ENCODE results near the gene CXCL17. TPM values are rescaled to one million over a fixed set of nuclear protein-coding genes. Genes with fewer than 3 reads are reported as not detected.

The CXCL17 gene
- polyA plus RNA-seq, 1 donor (not counting 4 experiments of a cell fraction or from before 2014, with no cell fraction given): not detected

DNA sequence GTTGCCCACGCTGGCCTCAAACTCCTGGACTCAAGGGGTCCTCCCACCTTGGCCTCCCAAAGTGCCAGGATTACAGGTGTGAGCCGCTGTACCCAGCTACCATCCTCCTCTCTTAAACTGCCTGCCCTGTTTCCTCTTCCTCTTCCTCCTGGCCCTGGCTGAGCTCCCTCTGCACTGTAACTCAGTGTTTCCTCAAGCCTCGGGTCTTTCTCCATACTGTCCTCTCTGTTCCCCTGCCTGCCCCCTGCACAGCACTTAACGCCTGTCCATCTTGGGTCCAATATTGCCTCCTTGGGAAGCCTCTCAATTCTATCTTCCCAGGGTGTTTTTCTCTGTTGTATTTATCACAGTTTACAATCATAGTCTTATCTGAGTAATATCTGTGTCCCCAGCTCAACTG is 21.6 kb downstream of the CXCL17 start:
- no peaks in the 10 kb centered on the region for H4K20me1 ChIP-seq (ENCODE audit: control insufficient read depth, extremely low read depth, insufficient read depth, low read length)
- no peaks in the 10 kb centered on the region for H3K9me3 ChIP-seq (ENCODE audit: control insufficient read depth, low read depth, low read length)
- no peak overlapping the region for H2AFZ ChIP-seq (ENCODE audit: control insufficient read depth, low read length)
- no peak for FAIRE-seq
- no peaks in the 10 kb centered on the region for H3K27me3 ChIP-seq (ENCODE audit: control insufficient read depth, extremely low read depth, insufficient read depth, low read length)
- TF ChIP-seq CTCF (optimal IDR thresholded peaks at IDR 0.05 in 1 of 3, IDR thresholded peaks at IDR 0.05 in 1 of 3, conservative IDR thresholded peaks at IDR 0.05 in 1 of 3; ENCODE audit: extremely low read depth in 1 of 3, insufficient read depth in 2 of 3, low read length in 3 of 3) (no peak), EZH2 (IDR thresholded peaks at IDR 0.05; ENCODE audit: low read length) (no peak)
- H3K4me1 ChIP-seq (ENCODE audit: control insufficient read depth, extremely low read depth, insufficient read depth, low read length): peaks cover 34% of the 10 kb centered on the region
- H3K9me1 ChIP-seq (ENCODE audit: control insufficient read depth, extremely low read depth, insufficient read depth, low read length): no peaks in the 10 kb centered on the region
- peak overlapping the region; percentile 72 for H3K9ac ChIP-seq (ENCODE audit: control insufficient read depth, extremely low read depth, insufficient read depth, low read length)
- peak overlapping the region; percentile 90 for H3K4me2 ChIP-seq (ENCODE audit: control insufficient read depth, extremely low read depth, insufficient read depth, low read depth, low read length)
- peak overlapping the region; percentile 90 for H3K27ac ChIP-seq (ENCODE audit: control insufficient read depth, insufficient read depth, low read length)
- peaks cover 5% of the 10 kb centered on the region for H3K79me2 ChIP-seq (ENCODE audit: control insufficient read depth, insufficient read depth, low read length)
- dilution Hi-C loops (cut with MboI; ENCODE audit: extremely low pct_ligation_motif_present, low sequenced_read_pairs): no loop called here
- H3K4me3 ChIP-seq (ENCODE audit: control insufficient read depth in 2 of 3, extremely low read depth in 1 of 3, insufficient read depth in 2 of 3, low read depth in 1 of 3, low read length in 3 of 3): peak overlapping the region in 1 of 3 experiments; percentile 37
- H3K36me3 ChIP-seq (ENCODE audit: control insufficient read depth in 2 of 2, extremely low read depth in 1 of 2, insufficient read depth in 2 of 2, low read length in 2 of 2): peaks cover 0 to 4% of the 10 kb centered on the region in 2 experiments
- no peak for DNase-seq (ENCODE audit: low read depth, low spot score)

DNA sequence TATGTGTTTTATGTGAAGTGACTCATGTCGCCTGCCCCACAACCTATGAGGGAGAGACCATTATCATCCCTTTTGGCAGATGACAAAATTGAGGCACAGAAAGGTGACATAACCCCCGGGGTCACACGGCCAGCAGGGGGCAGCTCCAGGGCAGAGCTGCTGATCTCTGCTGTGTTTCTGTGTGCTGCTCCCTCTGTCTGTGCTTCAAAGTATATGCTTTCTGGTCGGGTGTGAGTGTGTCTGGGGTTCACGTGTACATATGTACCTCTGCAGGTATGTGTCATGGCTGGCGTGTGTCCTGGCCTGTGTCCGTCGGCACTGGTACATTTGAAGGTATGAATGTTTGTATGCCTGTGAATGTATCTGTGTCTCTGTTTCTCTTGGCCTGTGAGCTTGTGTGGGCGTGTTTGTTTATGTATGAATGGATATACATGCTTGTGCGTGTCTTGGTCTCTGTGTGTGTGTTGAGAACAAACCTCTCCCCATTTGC is 22.6 kb downstream of the CXCL17 start:
- Histone ChIP-seq H3K36me3 (ENCODE audit: control insufficient read depth in 2 of 2, extremely low read depth in 1 of 2, insufficient read depth in 2 of 2, low read length in 2 of 2) (peaks cover 0 to 5% of the 10 kb centered on the region in 2 experiments), H3K9me3 (ENCODE audit: control insufficient read depth, low read depth, low read length) (no peaks in the 10 kb centered on the region), H3K4me2 (ENCODE audit: control insufficient read depth, extremely low read depth, insufficient read depth, low read depth, low read length) (peak overlapping the region; percentile 90), H3K4me1 (ENCODE audit: control insufficient read depth, extremely low read depth, insufficient read depth, low read length) (peaks cover 34% of the 10 kb centered on the region), H2AFZ (ENCODE audit: control insufficient read depth, low read length) (no peak overlapping the region), H3K9ac (ENCODE audit: control insufficient read depth, extremely low read depth, insufficient read depth, low read length) (peak overlapping the region; percentile 72), H3K27ac (ENCODE audit: control insufficient read depth, insufficient read depth, low read length) (peak overlapping the region; percentile 90), H3K4me3 (ENCODE audit: control insufficient read depth in 2 of 3, extremely low read depth in 1 of 3, insufficient read depth in 2 of 3, low read depth in 1 of 3, low read length in 3 of 3) (no peak overlapping the region), H3K27me3 (ENCODE audit: control insufficient read depth, extremely low read depth, insufficient read depth, low read length) (no peaks in the 10 kb centered on the region), H3K79me2 (ENCODE audit: control insufficient read depth, insufficient read depth, low read length) (peaks cover 5% of the 10 kb centered on the region), H3K9me1 (ENCODE audit: control insufficient read depth, extremely low read depth, insufficient read depth, low read length) (no peaks in the 10 kb centered on the region), H4K20me1 (ENCODE audit: control insufficient read depth, extremely low read depth, insufficient read depth, low read length) (no peaks in the 10 kb centered on the region)
- dilution Hi-C loops (cut with MboI; ENCODE audit: extremely low pct_ligation_motif_present, low sequenced_read_pairs): no loop called here
- FAIRE-seq (peak; percentile 91), DNase-seq (ENCODE audit: low read depth, low spot score) (peak; percentile 95)
- TF ChIP-seq CTCF (optimal IDR thresholded peaks at IDR 0.05 in 1 of 3, IDR thresholded peaks at IDR 0.05 in 1 of 3, conservative IDR thresholded peaks at IDR 0.05 in 1 of 3; ENCODE audit: extremely low read depth in 1 of 3, insufficient read depth in 2 of 3, low read length in 3 of 3) (peak; percentile 84 to 99 (median 90)), EZH2 (IDR thresholded peaks at IDR 0.05; ENCODE audit: low read length) (no peak)

All from keratinocyte (primary cell).